ENCODE measurements around the gene MAG. TPM values are rescaled to one million over a fixed set of nuclear protein-coding genes. Genes with fewer than 3 reads are reported as not detected.

The MAG gene
- total and polyA plus RNA-seq, 2 of the 13 experiments (the other 11 are each of a cell fraction or from before 2014, with no cell fraction given): 0.20 to 1.3 TPM

GRCh38 chr19:35313587-35313986 lies 21.6 kb downstream of the MAG start (continued):
- no peak for TF ChIP-seq ZBTB44 (CRISPR knock-in tag; IDR thresholded peaks at IDR 0.05)
- TF ChIP-seq E2F5 (CRISPR knock-in tag; conservative IDR thresholded peaks at IDR 0.05): no peak

GRCh38 chr19:35314031-35314430 lies 22.1 kb downstream of the MAG start:
- no TSS peak for BruUV-seq (replicated peaks)
- Histone ChIP-seq H3K36me3 (replicated peaks in 1 of 2; ENCODE audit: control insufficient read depth in 1 of 2, insufficient read depth in 2 of 2, low read length in 2 of 2) (no peaks in the 10 kb centered on the region), H3K27me3 (ENCODE audit: control insufficient read depth in 1 of 2, insufficient read depth in 2 of 2, low read length in 2 of 2) (no peaks in the 10 kb centered on the region), H3K9ac (ENCODE audit: insufficient read depth, low read depth, low read length) (no peak overlapping the region), H4K20me1 (ENCODE audit: insufficient read depth, low read length) (no peaks in the 10 kb centered on the region), H3K79me2 (ENCODE audit: insufficient read depth, low read length) (no peaks in the 10 kb centered on the region), H3K27ac (ENCODE audit: extremely low read length, insufficient read depth, low read length) (no peak overlapping the region), H3K4me3 (replicated peaks in 1 of 3; ENCODE audit: insufficient read depth in 1 of 3, low read depth in 2 of 3, low read length in 3 of 3) (no peak overlapping the region), H3K9me3 (ENCODE audit: low read length) (no peaks in the 10 kb centered on the region), H3K4me1 (ENCODE audit: insufficient read depth, low read length) (peaks cover 99% of the 10 kb centered on the region), H3K4me2 (ENCODE audit: low read depth, low read length) (no peak overlapping the region), H2AFZ (ENCODE audit: low read length) (no peak overlapping the region)
- DNase-seq (ENCODE audit: low spot score) (no peak), ATAC-seq (no peak), FAIRE-seq (no peak)
- WGBS (ENCODE audit: low lambda C conversion rate): 97% methylated on average over 7 of the region's 8 CpGs
- ChIA-PET POLR2A (no interaction called here), CTCF (ENCODE audit: low intra/inter-chr PET ratio, low total read pairs) (interaction anchor here (1.7 kb wide), 1 partner anchor 39 kb away, joined by 5 read pairs; no protein-coding TSS in a partner anchor)
- in situ Hi-C loops (cut with HindIII; ENCODE audit: extremely low pct_ligation_motif_present, low pct_unique_long_range_greater_than_20kb): no loop called here
- intact Hi-C loops (cut with micrococcal nuclease; ENCODE audit: unreplicated experiment): no loop called here
- TF ChIP-seq ZKSCAN8 (CRISPR knock-in tag; IDR thresholded peaks at IDR 0.05; ENCODE audit: borderline replicate concordance) (peak; percentile 94), DRAP1 (CRISPR knock-in tag; IDR thresholded peaks at IDR 0.05) (no peak), MAFK (conservative IDR thresholded peaks at IDR 0.05 in 1 of 2, IDR thresholded peaks at IDR 0.05 in 1 of 2; ENCODE audit: low read length in 2 of 2) (peak; percentile 60 to 73; a peak in 3 of 4 replicates), SP1 (IDR thresholded peaks at IDR 0.05) (no peak), SP1 (CRISPR knock-in tag; IDR thresholded peaks at IDR 0.05) (no peak), MAFF (IDR thresholded peaks at IDR 0.05; ENCODE audit: low read depth, low read length) (0 out of 2 replicates have a peak, but pooled peaks have one; percentile 29), YEATS4 (CRISPR knock-in tag; IDR thresholded peaks at IDR 0.05; ENCODE audit: borderline replicate concordance) (no peak), NCOA1 (CRISPR knock-in tag; IDR thresholded peaks at IDR 0.05) (no peak), ZNF597 (CRISPR knock-in tag; IDR thresholded peaks at IDR 0.05) (no peak), JARID2 (CRISPR knock-in tag; IDR thresholded peaks at IDR 0.05; ENCODE audit: insufficient replicate concordance) (no peak), PRDM15 (CRISPR knock-in tag; IDR thresholded peaks at IDR 0.05) (no peak), GTF2F1 (IDR thresholded peaks at IDR 0.05; ENCODE audit: low read length) (no peak), BCL6 (CRISPR knock-in tag; IDR thresholded peaks at IDR 0.05) (no peak), RAD21 (CRISPR knock-in tag; IDR thresholded peaks at IDR 0.05) (no peak), ZNF180 (CRISPR knock-in tag; IDR thresholded peaks at IDR 0.05; ENCODE audit: borderline replicate concordance, low read depth) (peak; percentile 99; the same call in 1 of the 2 replicates), POGZ (CRISPR knock-in tag; IDR thresholded peaks at IDR 0.05) (no peak)
